Nephron (organoid): ENCODE data around the gene HPD.

Experiments used
- H3K27ac Mint-ChIP-seq, 3 experiments: 2 replicates each; pipeline ENCODE4 v1.8.0; 2020; ENCODE audit warnings: mixed read lengths in 3 of 3, mild to moderate bottlenecking in 2 of 3, moderate library complexity in 1 of 3
- H3K27me3 Mint-ChIP-seq: 2 replicates; pipeline ENCODE4 v1.8.0; 2021; ENCODE audit warnings: low read depth, mild to moderate bottlenecking, moderate library complexity, mixed read lengths
- H3K36me3 Mint-ChIP-seq: 2 replicates; pipeline ENCODE4 v1.8.0; 2020; ENCODE audit warnings: low read depth, mixed read lengths
- H3K4me1 Mint-ChIP-seq: 2 replicates; pipeline ENCODE4 v1.8.0; 2020; ENCODE audit warnings: mixed read lengths
- H3K4me3 Mint-ChIP-seq, 3 experiments: 2 replicates each; pipeline ENCODE4 v1.8.0; 2020; ENCODE audit warnings: mild to moderate bottlenecking in 3 of 3, mixed read lengths in 3 of 3, moderate library complexity in 2 of 3
- H3K9me3 Mint-ChIP-seq: 2 replicates; pipeline ENCODE4 v1.8.0; 2020; ENCODE audit warnings: mixed read lengths
- TF ChIP-seq, protein P1 (sequence below), 3 experiments: fragments of 200-600 bp; sonication (generic); IDR thresholded peaks; one replicate each; pipeline ENCODE4 v1.5.0; 2021; ENCODE audit warnings: antibody characterized with exemption in 3 of 3; ENCODE audit not compliant: unreplicated experiment in 3 of 3

HPD gene

DNA sequence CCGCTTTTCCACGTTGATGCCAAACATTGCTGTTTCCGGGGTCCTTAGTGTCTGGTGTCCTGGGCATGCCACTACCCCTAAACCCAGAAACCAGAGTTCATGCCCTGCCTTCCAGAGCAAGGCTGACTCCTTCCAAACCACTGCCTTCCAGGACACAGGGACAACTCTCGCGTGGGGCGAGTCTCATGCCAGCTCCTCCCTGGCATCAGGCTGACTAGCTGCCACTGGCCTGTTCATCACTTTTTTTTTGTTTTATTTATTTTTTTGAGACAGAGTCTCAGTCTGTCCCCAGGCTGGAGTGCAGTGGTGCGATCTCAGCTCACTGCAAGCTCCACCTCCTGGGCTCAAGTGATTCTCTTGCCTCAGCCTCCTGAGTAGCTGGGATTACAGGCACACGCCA is 50.0 kb downstream of the HPD start:
- Mint-ChIP-seq H3K4me1 (peaks cover 39% of the 10 kb centered on the region), H3K4me3 (peak overlapping the region; percentile 25 to 44 (median 34)), H3K9me3 (no peaks in the 10 kb centered on the region), H3K36me3 (peaks cover 27% of the 10 kb centered on the region), H3K27me3 (no peaks in the 10 kb centered on the region), H3K27ac (no peak overlapping the region)
- TF ChIP-seq, protein P1, sequence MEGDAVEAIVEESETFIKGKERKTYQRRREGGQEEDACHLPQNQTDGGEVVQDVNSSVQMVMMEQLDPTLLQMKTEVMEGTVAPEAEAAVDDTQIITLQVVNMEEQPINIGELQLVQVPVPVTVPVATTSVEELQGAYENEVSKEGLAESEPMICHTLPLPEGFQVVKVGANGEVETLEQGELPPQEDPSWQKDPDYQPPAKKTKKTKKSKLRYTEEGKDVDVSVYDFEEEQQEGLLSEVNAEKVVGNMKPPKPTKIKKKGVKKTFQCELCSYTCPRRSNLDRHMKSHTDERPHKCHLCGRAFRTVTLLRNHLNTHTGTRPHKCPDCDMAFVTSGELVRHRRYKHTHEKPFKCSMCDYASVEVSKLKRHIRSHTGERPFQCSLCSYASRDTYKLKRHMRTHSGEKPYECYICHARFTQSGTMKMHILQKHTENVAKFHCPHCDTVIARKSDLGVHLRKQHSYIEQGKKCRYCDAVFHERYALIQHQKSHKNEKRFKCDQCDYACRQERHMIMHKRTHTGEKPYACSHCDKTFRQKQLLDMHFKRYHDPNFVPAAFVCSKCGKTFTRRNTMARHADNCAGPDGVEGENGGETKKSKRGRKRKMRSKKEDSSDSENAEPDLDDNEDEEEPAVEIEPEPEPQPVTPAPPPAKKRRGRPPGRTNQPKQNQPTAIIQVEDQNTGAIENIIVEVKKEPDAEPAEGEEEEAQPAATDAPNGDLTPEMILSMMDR (IDR thresholded peaks at IDR 0.05; ENCODE audit: unreplicated experiment in 3 of 3) = no peak

DNA sequence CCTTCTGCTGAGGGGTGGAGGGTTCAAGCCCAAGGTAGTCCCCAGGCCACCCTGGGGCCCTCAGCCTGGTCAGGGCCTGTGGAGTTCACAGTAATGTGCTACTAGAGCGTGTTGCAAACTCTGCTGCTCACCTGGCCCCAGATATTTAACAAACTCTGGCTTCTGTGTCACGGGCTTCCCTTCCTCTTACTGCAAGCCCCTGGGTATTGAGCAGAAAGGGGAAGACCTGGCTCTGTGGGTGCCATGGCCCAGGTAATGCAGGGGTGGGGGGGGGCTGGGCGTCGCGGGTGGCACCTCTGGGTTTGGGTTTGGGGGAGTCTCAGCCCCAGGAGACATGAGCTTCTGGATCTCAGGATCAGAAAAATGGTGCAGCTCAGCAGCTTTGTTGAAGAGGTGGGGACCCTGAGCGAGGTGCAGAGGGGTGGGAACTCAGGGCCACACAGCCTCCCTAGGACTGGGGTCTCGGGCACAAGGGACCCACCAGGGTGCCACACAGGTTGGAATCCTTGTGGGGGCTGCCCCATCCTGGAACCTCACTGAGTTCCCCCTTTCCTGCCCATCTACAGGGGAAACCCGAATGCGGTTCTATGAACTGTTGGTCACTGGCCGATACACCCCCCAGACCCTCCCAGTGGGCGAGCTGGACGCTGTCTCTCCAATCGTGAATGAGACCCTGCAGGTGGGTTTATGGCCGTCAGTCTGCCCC is 50.9 kb downstream of the HPD start:
- H3K27ac Mint-ChIP-seq = no peak overlapping the region
- TF ChIP-seq, protein P1 (IDR thresholded peaks at IDR 0.05; ENCODE audit: unreplicated experiment in 3 of 3) = no peak

DNA sequence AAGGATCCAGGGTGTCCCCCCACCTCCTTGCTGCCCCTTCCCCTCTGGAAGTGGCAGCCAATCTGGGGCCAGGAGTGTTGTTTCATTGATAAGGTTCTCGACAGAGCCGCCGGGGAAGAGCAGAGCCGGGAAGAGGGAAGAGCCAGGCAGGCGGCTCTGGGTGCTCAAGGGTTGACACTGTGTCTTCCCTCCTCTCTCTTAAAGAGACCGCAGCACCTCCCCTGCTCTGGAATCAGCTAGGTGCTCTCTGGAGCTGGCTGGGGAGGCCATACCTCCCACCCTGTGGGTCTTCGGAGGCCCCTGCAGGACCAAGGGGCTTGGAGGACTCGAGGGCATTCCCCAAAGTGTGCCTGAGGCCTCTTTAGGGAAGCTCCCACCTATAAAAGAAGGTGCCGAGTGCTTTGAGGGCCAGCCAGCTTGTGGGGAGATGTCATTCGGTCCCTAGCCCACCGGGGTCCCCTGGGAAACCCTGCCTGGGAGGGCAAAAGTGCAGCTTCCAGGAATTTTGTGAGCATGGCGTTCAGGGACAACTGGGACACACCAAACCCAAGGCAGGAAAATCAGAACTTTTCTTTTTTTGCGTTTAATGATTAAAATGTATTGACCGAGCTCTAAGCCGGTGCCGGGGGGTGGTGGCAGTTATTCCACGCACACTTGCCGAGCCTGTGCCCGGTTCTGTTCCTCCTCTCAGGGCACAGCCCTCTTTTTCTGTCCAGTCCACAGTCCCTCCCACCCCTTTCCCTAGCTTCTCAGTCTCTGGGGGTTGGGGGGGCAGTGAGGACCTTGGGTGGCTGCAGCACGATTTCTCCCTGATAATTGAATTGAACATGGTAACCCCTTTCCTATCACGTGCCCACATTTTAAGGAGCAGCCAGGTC is 51.9 kb downstream of the HPD start:
- Mint-ChIP-seq H3K36me3 (peaks cover 21% of the 10 kb centered on the region), H3K4me3 (peak overlapping the region; percentile 88 to 98 (median 98)), H3K27ac (peak overlapping the region; percentile 64 to 98 (median 93)), H3K9me3 (no peaks in the 10 kb centered on the region), H3K4me1 (peaks cover 26% of the 10 kb centered on the region), H3K27me3 (no peaks in the 10 kb centered on the region)
- TF ChIP-seq, protein P1 (IDR thresholded peaks at IDR 0.05; ENCODE audit: unreplicated experiment in 3 of 3) = no peak

More for the DNA sequence above, 50.9 kb downstream of the HPD start:
- H3K36me3 Mint-ChIP-seq = peaks cover 22% of the 10 kb centered on the region
- no peaks in the 10 kb centered on the region for H3K27me3 Mint-ChIP-seq
- H3K4me1 Mint-ChIP-seq = peaks cover 31% of the 10 kb centered on the region
- H3K9me3 Mint-ChIP-seq = no peaks in the 10 kb centered on the region
- peak overlapping the region; percentile 30 to 98 (median 98) for H3K4me3 Mint-ChIP-seq

- TF ChIP-seq, protein P1 (IDR thresholded peaks at IDR 0.05; ENCODE audit: unreplicated experiment in 3 of 3) = no peak
- H3K4me1 Mint-ChIP-seq = peaks cover 23% of the 10 kb centered on the region
- peak overlapping the region; percentile 64 to 98 (median 93) for H3K27ac Mint-ChIP-seq
- H3K27me3 Mint-ChIP-seq = no peaks in the 10 kb centered on the region
- no peaks in the 10 kb centered on the region for H3K9me3 Mint-ChIP-seq
- H3K4me3 Mint-ChIP-seq = peak overlapping the region; percentile 88 to 98 (median 98)
- H3K36me3 Mint-ChIP-seq = peaks cover 27% of the 10 kb centered on the region
These were observed 52.6 kb downstream of the HPD start for GRCh38 chr12:121806009-121806545.

GRCh38 chr12:121805171-121806008 is 53.3 kb downstream of the HPD start:
- Mint-ChIP-seq H3K36me3 (peaks cover 22% of the 10 kb centered on the region), H3K27ac (peak overlapping the region; percentile 83 to 98 (median 93)), H3K9me3 (no peaks in the 10 kb centered on the region), H3K4me1 (peaks cover 19% of the 10 kb centered on the region), H3K4me3 (peak overlapping the region; percentile 98 to 99 (median 98)), H3K27me3 (no peaks in the 10 kb centered on the region)
- TF ChIP-seq, protein P1 (IDR thresholded peaks at IDR 0.05; ENCODE audit: unreplicated experiment in 3 of 3) = no peak
